NOMO-1 treated with DMSO at 0.1 percent for 48 hours (cell line): ENCODE data around the gene LRRTM1.

Source experiments
- DNase-seq: peaks from one replicate; lab custom pipeline; 2025; ENCODE audit not compliant: unreplicated experiment; lab: John Stamatoyannopoulos, UW

LRRTM1 gene

GRCh38 chr2:80303909-80304837, at the start of gene LRRTM1:
Gene LRRTM1, minus strand, starts transcription at chr2:80304752. Its CDS starts 933 bp downstream, at chr2:80303819.
- no peak for DNase-seq

- DNase-seq = peak; percentile 48
Measured at GRCh38 chr2:80351231-80351630, 46.7 kb upstream of the LRRTM1 start.

- DNase-seq = no peak
Measured at GRCh38 chr2:80348953-80349352, 44.4 kb upstream of the LRRTM1 start.

GRCh38 chr2:80348078-80348477, 43.5 kb upstream of the LRRTM1 start:
- DNase-seq = no peak

- DNase-seq = no peak
Measured at GRCh38 chr2:80340022-80340421, 35.5 kb upstream of the LRRTM1 start.

- DNase-seq = no peak
Measured at GRCh38 chr2:80338794-80339193, 34.2 kb upstream of the LRRTM1 start.

- no peak for DNase-seq
Measured at GRCh38 chr2:80335411-80335810, 30.9 kb upstream of the LRRTM1 start.

GRCh38 chr2:80333886-80334285, 29.3 kb upstream of the LRRTM1 start:
- DNase-seq = no peak

- DNase-seq = no peak
Measured at GRCh38 chr2:80330527-80331450, 26.2 kb upstream of the LRRTM1 start.

GRCh38 chr2:80329491-80329890, 24.9 kb upstream of the LRRTM1 start:
- DNase-seq = no peak

- peak; percentile 32 for DNase-seq
Measured at GRCh38 chr2:80328159-80328571, 23.6 kb upstream of the LRRTM1 start.

GRCh38 chr2:80326861-80327260, 22.3 kb upstream of the LRRTM1 start:
- DNase-seq = no peak

- DNase-seq = peak; percentile 34
Measured at GRCh38 chr2:80326214-80326613, 21.7 kb upstream of the LRRTM1 start.

GRCh38 chr2:80324525-80324924, 20.0 kb upstream of the LRRTM1 start:
- DNase-seq = no peak

GRCh38 chr2:80323610-80324009, 19.1 kb upstream of the LRRTM1 start:
- no peak for DNase-seq

- DNase-seq = no peak
Measured at GRCh38 chr2:80322958-80323357, 18.4 kb upstream of the LRRTM1 start.

- no peak for DNase-seq
Measured at GRCh38 chr2:80322311-80322920, 17.9 kb upstream of the LRRTM1 start.

- DNase-seq = no peak
Measured at GRCh38 chr2:80312282-80312839, 7.8 kb upstream of the LRRTM1 start.

GRCh38 chr2:80311304-80311703, 6.8 kb upstream of the LRRTM1 start:
- DNase-seq = no peak

GRCh38 chr2:80303006-80303908, 1.3 kb downstream of the LRRTM1 start:
- no peak for DNase-seq
